PC-9 (cell line): Measurements from ENCODE around the gene TMEM42. TPM values are rescaled to one million over a fixed set of nuclear protein-coding genes. Genes with fewer than 3 reads are reported as not detected.

ENCODE experiments used
- BruUV-seq: library from RNA; stranded (reverse); fragments of 400-500 nt; replicated peaks from 2 replicates; lab custom pipeline; 2021; lab: Mats Ljungman, UMichigan
- CTCF ChIA-PET: fragments of 300-600 bp; sonication (Branson Sonifier 250); formaldehyde crosslinking; loops from one replicate; lab custom pipeline; 2022; ENCODE audit warnings: antibody characterized with exemption; lab: Charles Lee
- POLR2A ChIA-PET: fragments of 300-600 bp; sonication (Branson Sonifier 250); formaldehyde crosslinking; loops from one replicate; lab custom pipeline; 2022; ENCODE audit warnings: antibody characterized with exemption; ENCODE audit not compliant: unreplicated experiment; lab: Charles Lee
- DNase-seq, 2 experiments: peaks; one replicate each; pipeline versions ENCODE4 v3.0.0 to v3.0.0-alpha.2; 2015 to 2022; ENCODE audit warnings: mixed read lengths in 1 of 2
- H2AFZ ChIP-seq: fragments of 200-600 bp; sonication (generic); 2 replicates; pipeline ENCODE4 v1.8.1; 2017; ENCODE audit warnings: antibody characterized with exemption
- H3F3A ChIP-seq: fragments of 200-600 bp; sonication (generic); 2 replicates; pipeline ENCODE4 v1.8.1; 2017; ENCODE audit warnings: antibody characterized with exemption, mild to moderate bottlenecking, low read depth; ENCODE audit not compliant: insufficient read depth
- H3K27ac ChIP-seq: fragments of 200-600 bp; sonication (generic); 2 replicates; pipeline ENCODE4 v1.6.1; 2016; ENCODE audit warnings: mixed run types
- H3K27me3 ChIP-seq: fragments of 200-600 bp; sonication (generic); 2 replicates; pipeline ENCODE4 v1.6.1; 2016; ENCODE audit warnings: low read depth, mixed run types; ENCODE audit not compliant: insufficient read depth
- H3K36me3 ChIP-seq: fragments of 200-600 bp; sonication (generic); 2 replicates; pipeline ENCODE4 v1.6.1; 2016; ENCODE audit warnings: low read depth, mixed run types
- H3K4me1 ChIP-seq: fragments of 200-600 bp; sonication (generic); replicated peaks from 2 replicates; pipeline ENCODE4 v1.6.1; 2016; ENCODE audit warnings: mixed run types; ENCODE audit not compliant: insufficient read depth
- H3K4me2 ChIP-seq: fragments of 200-600 bp; sonication (generic); 2 replicates; pipeline ENCODE4 v1.6.1; 2017; ENCODE audit warnings: mixed run types
- H3K4me3 ChIP-seq: fragments of 200-600 bp; sonication (generic); 2 replicates; pipeline ENCODE4 v1.6.1; 2016; ENCODE audit warnings: mixed run types
- H3K79me2 ChIP-seq: fragments of 200-600 bp; sonication (generic); 2 replicates; pipeline ENCODE4 v1.6.1; 2017; ENCODE audit warnings: low read depth, mixed run types
- H3K9me2 ChIP-seq: fragments of 200-600 bp; sonication (generic); 2 replicates; pipeline ENCODE4 v1.8.1; 2017; ENCODE audit warnings: mild to moderate bottlenecking; ENCODE audit not compliant: insufficient read depth
- H3K9me3 ChIP-seq: fragments of 200-600 bp; sonication (generic); 2 replicates; pipeline ENCODE4 v1.8.1; 2016; ENCODE audit warnings: low read depth; ENCODE audit not compliant: insufficient read depth
- H4K20me1 ChIP-seq: fragments of 200-600 bp; sonication (generic); 2 replicates; pipeline ENCODE4 v1.8.1; 2017; ENCODE audit not compliant: insufficient read depth
- CTCF ChIP-seq: fragments of 200-600 bp; sonication (generic); conservative IDR thresholded peaks from 2 replicates; pipeline ENCODE4 v1.6.1; 2017; ENCODE audit warnings: mixed run types, antibody characterized with exemption, mild to moderate bottlenecking, moderate library complexity
- EZH2 ChIP-seq: fragments of 200-600 bp; sonication (generic); IDR thresholded peaks from 2 replicates; pipeline ENCODE4 v1.8.0; 2017; ENCODE audit warnings: antibody characterized with exemption, low read depth
- intact Hi-C: fragments of 100-400 bp; cut with micrococcal nuclease; formaldehyde crosslinking; loops from one replicate; pipeline ENCODE4 v1.10.0; 2022; ENCODE audit not compliant: unreplicated experiment
- total RNA-seq: library from RNA; stranded (reverse); gene quantifications from 2 replicates; pipeline ENCODE4 v1.2.3, GENCODE V29; 2021

The TMEM42 gene
- total RNA-seq, 1 experiment from 2014 or later = 18.2 TPM

- Histone ChIP-seq H3K27ac (no peak overlapping the region), H3K9me3 (no peaks in the 10 kb centered on the region), H3K27me3 (no peaks in the 10 kb centered on the region), H4K20me1 (no peaks in the 10 kb centered on the region), H3F3A (no peaks in the 10 kb centered on the region), H3K4me3 (no peak overlapping the region), H3K9me2 (no peaks in the 10 kb centered on the region), H3K4me2 (peak overlapping the region; percentile 6; the same call in 1 of the 2 replicates), H3K4me1 (peaks cover 9% of the 10 kb centered on the region; the same call in 1 of the 2 replicates), H3K79me2 (no peaks in the 10 kb centered on the region), H3K36me3 (no peaks in the 10 kb centered on the region), H2AFZ (no peak overlapping the region)
- no TSS peak for BruUV-seq
- DNase-seq = no peak
- intact Hi-C loops = no loop called here
- CTCF ChIA-PET = no interaction called here
- POLR2A ChIA-PET = no interaction called here
- TF ChIP-seq EZH2 (no peak), CTCF (no peak)
Observed at GRCh38 chr3:44892689-44893088, 31.0 kb downstream of the TMEM42 start.

- no peaks in the 10 kb centered on the region for H3F3A ChIP-seq
- no peaks in the 10 kb centered on the region for H4K20me1 ChIP-seq
- peak overlapping the region; percentile 6; the same call in 1 of the 2 replicates for H3K4me2 ChIP-seq
- CTCF ChIA-PET = no interaction called here
- DNase-seq = no peak
- H3K4me3 ChIP-seq = no peak overlapping the region
- H3K27ac ChIP-seq = no peak overlapping the region
- no peaks in the 10 kb centered on the region for H3K27me3 ChIP-seq
- H2AFZ ChIP-seq = no peak overlapping the region
- H3K79me2 ChIP-seq = no peaks in the 10 kb centered on the region
- peaks cover 9% of the 10 kb centered on the region; the same call in 1 of the 2 replicates for H3K4me1 ChIP-seq
- no TSS peak for BruUV-seq
- H3K9me3 ChIP-seq = no peaks in the 10 kb centered on the region
- H3K9me2 ChIP-seq = no peaks in the 10 kb centered on the region
- intact Hi-C loops = no loop called here
- H3K36me3 ChIP-seq = no peaks in the 10 kb centered on the region
- POLR2A ChIA-PET = no interaction called here
- TF ChIP-seq EZH2 (no peak), CTCF (no peak)
Observed at GRCh38 chr3:44893097-44893496, 31.4 kb downstream of the TMEM42 start.

GRCh38 chr3:44894485-44894884, 32.8 kb downstream of the TMEM42 start:
- Histone ChIP-seq H4K20me1 (no peaks in the 10 kb centered on the region), H3K9me2 (no peaks in the 10 kb centered on the region), H3K4me2 (no peak overlapping the region), H3K79me2 (no peaks in the 10 kb centered on the region), H2AFZ (no peak overlapping the region), H3K4me1 (peaks cover 9% of the 10 kb centered on the region; the same call in 1 of the 2 replicates), H3K27me3 (no peaks in the 10 kb centered on the region), H3K4me3 (no peak overlapping the region), H3K9me3 (no peaks in the 10 kb centered on the region), H3K36me3 (no peaks in the 10 kb centered on the region), H3F3A (no peaks in the 10 kb centered on the region), H3K27ac (no peak overlapping the region)
- DNase-seq = no peak
- ChIA-PET POLR2A (no interaction called here), CTCF (no interaction called here)
- no TSS peak for BruUV-seq
- TF ChIP-seq CTCF (no peak), EZH2 (no peak)
- intact Hi-C loops = no loop called here
